GM18502 (cell line): ENCODE data around the gene EBF3.

Experiments
- ATAC-seq: cut with Tn5 transposase; IDR thresholded peaks from one replicate; pipeline ENCODE4 v1.9.1; 2021; ENCODE audit warnings: mild to moderate bottlenecking; ENCODE audit not compliant: unreplicated experiment, poor library complexity

Gene EBF3

DNA sequence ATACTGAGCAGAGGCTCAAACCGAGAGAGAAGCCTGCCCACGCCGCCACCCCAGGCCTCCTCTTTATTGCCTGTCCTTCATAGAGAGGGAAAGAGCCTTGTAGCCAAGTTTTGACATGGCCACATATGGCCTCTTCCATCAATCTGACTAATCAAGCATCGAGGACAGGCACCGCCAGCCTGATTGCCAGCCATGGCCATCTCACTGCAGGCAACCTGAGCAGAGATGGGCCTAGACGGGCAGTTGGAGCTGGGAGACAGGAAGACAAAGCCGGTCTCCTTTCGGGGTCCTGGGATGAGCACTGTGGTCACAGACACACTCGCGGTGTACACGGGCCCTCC is 67.2 kb downstream of the EBF3 start:
- no peak for ATAC-seq

DNA sequence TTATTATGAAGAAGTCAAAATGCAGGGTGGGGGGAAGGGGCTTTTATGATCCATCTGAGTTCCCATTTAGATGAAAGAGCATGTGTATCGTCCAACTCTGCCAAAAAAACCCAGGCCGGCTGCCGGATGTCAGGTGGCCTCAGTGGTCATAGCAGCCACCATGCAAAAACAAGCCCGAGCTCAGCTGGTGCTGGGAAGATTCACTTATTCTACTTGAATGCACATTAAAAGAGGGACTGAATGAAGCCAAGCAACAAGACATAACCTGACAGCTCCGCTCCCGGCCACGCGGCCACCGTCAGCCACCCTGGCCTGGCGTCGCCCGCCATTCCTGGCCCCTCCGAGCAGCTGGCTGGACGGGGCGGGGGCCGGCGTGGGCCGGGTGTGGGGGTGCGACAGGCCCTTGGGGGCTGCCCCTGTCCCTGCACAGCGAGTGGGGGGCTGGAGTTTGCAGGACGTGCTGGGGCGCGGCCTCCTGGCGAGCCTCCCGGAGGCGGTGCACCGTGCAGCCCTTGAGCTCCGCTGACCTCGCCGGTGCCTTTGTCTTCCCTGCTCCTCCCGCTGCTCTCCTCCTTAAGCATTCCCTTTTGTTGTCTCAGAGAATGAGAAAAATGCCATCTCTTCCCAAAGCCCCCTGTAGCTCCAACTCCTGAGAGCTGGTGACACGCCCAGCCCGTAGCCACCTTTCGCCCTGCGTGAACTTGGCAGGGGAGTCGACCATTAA is 67.8 kb downstream of the EBF3 start:
- no peak for ATAC-seq

DNA sequence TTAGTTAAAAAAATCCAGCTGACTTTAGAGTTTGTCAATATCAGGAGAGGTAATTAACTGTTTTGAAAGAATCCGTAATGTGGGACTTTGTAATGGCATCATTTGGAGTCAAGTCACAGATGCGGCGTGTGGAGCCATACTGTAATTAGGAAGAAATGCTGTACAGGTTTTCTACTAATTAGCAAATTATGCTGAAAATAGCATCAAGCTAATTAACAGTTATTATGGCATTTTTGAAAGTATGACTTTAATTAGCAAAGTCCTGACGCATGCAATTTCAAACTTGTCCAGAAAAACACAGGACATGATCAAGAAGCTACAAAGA is 68.3 kb downstream of the EBF3 start:
- no peak for ATAC-seq

DNA sequence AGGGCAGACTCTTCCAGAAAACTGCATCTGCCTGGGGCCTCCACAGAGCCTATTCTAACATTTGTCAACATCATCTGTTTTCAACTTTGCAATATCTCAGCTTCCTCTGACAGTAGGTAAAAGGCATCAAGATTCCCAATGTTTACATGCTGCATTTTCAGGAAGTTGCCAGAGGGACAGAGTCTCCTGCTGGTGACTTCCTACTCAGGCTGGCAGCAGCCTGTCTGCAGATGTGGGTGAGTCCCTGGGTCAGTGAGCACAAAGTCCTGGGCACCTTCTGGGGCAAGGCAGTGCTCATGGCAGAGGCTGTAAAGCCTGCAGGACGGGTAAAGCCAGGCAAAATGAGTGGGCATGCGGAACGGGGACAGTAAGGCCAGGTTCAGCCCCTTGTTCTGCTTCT is 69.4 kb downstream of the EBF3 start:
- ATAC-seq, result no peak

DNA sequence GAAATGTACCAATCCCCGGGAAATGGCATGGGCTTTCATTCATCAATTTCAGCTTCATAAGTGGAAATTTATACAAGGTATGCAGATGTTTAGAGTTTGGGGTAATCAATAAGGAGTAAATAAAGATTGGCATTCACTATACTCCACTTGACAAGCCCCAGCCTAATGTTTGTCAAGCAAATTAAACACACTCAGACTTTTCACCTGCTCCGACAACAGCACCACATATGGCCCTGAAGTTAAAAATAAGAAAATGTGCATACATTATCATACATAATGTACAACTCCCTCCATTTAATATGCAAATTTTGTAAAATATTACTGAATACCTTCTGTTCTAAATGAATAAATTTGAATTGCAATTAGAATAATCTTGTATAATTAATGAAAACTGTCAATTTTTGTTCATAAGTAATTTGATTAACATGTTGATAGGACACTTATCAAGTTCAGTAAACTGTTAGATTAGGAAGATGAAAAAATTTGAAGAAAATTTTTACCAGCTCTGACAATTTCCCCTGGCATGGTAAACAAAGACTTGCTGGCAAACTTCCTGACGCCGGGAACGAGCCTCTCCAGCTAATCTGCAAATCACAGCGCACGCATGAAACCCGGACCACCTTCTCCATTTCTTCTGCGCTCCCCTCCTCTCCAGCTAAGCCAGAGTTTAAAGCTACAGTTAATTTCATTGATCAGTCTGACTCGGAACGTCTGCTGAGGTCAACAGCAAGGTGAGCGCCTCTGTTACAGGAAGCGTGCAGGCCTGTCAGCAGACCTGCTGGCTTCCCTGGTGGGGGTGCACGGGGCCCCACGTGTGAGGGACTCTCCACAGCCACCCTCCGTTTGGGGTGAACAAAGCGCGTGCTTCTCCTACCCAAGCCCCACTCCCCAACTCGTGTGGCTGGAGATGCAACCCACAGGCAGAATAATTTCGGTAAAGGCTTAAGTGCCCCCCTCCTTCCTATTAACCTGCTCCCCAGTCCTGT is 70.7 kb downstream of the EBF3 start:
- no peak for ATAC-seq

DNA sequence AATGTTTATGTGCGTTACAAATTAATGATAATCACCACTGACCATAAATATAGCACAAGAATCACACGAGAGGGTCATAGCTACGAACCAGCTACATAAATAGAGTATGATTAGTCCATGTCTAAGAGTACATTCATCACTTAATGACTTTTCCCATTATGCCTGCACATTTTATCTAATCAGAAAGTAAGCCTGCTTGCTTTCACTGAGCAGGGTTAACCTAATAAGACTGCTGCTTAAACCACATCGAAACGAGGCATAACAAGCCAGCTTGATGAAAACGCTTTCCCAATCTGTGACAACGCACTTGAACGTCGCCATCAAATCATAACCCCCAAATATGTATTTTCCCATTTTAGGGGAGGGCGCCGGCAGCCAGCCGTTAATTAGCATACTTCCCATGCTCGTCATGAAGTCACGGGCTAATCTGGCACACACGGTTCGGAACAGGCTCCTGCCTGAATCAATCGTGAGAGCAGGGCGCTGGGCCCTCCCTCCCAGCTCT is 71.5 kb downstream of the EBF3 start:
- no peak for ATAC-seq

- no peak for ATAC-seq
Measured at GRCh38 chr10:129891806-129892205, 72.3 kb downstream of the EBF3 start.

DNA sequence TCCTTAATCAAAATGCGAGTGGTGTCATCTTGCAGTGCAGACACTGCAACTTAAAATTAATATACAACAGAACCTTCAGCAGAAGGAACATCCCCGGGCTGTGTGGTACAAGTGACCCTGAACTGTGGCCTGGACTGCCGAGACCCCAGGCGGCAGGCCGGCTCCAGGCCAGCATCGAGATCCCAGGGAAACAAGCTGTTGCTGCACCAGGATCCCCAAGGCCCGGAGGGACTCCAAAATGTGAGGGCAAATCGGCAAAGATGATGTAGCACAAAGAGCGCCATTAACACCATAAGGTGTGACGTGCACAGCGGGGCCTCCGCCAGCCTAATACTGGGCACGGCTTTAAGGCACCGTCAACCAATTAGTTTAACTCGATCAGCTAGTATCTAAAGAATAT is 73.9 kb downstream of the EBF3 start:
- no peak for ATAC-seq

- peak; percentile 87 for ATAC-seq
Measured at GRCh38 chr10:129888784-129889616, 75.1 kb downstream of the EBF3 start.

GRCh38 chr10:129887986-129888783 is 75.9 kb downstream of the EBF3 start:
- no peak for ATAC-seq

DNA sequence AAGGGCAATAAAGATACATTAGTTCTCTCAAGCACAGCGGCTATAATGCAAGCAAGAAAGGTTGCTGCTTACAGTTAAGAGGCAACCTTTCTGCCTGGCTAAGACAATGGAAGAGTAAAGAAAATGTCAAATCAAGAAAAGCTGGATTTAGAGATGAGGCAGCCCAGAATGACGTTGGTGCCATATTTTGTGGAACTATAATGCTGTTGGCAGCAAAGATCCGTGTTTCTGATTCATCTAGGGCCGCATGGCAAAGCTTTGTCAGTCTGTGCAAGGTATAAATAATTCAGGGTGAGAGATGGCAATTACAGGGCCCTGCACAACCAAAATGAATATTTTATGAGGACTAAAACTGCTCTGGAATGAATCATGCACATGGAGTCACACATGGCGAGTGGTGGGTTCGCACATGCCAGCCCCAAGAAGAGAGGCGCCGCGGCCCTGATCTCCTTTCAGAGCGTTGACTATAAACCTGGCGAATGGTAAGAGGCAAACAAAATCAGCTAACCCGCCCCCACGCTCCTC is 76.6 kb downstream of the EBF3 start:
- no peak for ATAC-seq

DNA sequence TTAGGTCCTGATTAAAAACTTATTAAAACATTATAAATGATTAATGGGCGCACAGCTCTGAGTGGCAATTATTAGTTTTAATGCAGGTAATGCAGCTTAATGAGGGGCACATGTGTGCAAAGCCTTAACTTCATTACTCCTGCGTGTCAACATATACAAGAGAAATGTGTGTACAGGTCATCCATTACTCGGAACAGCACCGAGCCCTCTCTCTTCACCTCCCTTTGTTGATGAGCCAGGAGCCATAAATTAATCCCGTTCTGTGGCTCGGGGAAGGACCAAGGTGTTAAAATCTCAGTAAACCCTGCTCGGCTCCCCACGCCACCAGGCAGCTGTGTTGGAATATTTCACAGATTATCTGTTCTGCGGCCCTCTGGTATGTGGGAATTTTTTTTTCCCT is 77.8 kb downstream of the EBF3 start:
- ATAC-seq, result no peak

- ATAC-seq, result no peak
Measured at GRCh38 chr10:129885526-129885925, 78.5 kb downstream of the EBF3 start.

- no peak for ATAC-seq
Measured at GRCh38 chr10:129884398-129885078, 79.5 kb downstream of the EBF3 start.

- no peak for ATAC-seq
Measured at GRCh38 chr10:129883626-129884397, 80.3 kb downstream of the EBF3 start.

DNA sequence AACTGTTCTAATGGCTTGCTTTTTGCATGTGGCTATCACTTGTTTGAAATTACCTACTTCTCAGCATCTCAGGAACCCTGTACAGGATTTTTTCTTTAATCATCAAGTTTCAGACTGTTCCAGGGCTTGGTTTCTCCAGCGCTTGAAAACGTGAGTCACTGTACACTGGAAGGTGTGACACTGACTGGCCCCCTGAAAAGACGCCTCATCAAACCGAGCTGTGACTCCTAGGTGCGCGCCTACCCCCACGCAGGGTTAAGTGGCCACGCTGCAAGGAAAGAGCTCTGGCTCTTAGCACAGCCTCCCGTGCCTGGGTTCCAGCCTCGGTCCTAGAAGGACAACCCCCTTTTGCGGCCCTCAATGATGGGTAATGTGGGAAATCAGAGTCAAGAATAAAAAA is 81.0 kb downstream of the EBF3 start:
- ATAC-seq, result no peak

GRCh38 chr10:129882291-129883010 is 81.6 kb downstream of the EBF3 start:
- ATAC-seq, result no peak

DNA sequence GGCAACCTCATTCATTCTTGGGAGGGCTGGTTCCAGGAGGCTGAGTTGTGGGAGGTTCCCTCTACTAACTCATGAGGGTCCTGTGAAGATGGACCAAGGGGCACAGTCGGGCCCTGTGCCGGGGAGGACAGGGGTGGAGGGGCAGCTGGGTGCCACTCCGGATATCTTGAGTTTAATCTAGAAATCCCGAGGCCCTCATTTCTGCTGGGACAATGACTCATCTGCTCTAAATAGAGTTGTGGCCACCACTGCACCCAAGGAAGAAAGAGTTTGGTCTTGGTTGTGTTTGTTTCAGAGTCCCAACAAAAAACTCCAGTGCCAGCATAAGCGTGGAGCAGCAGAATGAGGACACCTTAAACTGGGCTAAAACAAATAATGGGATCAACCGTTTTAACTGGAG is 82.4 kb downstream of the EBF3 start:
- no peak for ATAC-seq
